ENCODE measurements around the gene AKIRIN2. TPM values are rescaled to one million over a fixed set of nuclear protein-coding genes. Genes with fewer than 3 reads are reported as not detected.
A peak's percentile ranks its signal among the peaks of the same experiment; 100 is the strongest.

Gene AKIRIN2
- total and polyA plus RNA-seq, 2 of the 13 experiments (the other 11 are each of a cell fraction or from before 2014, with no cell fraction given) = 15.6 to 23.4 TPM

- TF ChIP-seq FOXP4 (CRISPR knock-in tag; IDR thresholded peaks at IDR 0.05) (peak; percentile 53), XRCC5 (optimal IDR thresholded peaks at IDR 0.05; ENCODE audit: low read length) (peak; percentile 51), FOSL2 (CRISPR knock-in tag; IDR thresholded peaks at IDR 0.05) (peak; percentile 65), ZNF317 (CRISPR knock-in tag; IDR thresholded peaks at IDR 0.05) (peak; percentile 96), KAT8 (CRISPR knock-in tag; IDR thresholded peaks at IDR 0.05) (peak; percentile 50), CREB1 (IDR thresholded peaks at IDR 0.05) (no peak), CREB1 (CRISPR knock-in tag; IDR thresholded peaks at IDR 0.05) (peak; percentile 61), IRF2 (CRISPR knock-in tag; IDR thresholded peaks at IDR 0.05) (0 out of 2 replicates have a peak, but pooled peaks have one; percentile 47), MIER2 (CRISPR knock-in tag; IDR thresholded peaks at IDR 0.05) (0 out of 2 replicates have a peak, but pooled peaks have one; percentile 31), SMAD3 (CRISPR knock-in tag; IDR thresholded peaks at IDR 0.05) (peak; percentile 72; the same call in 1 of the 2 replicates), KLF11 (CRISPR knock-in tag; IDR thresholded peaks at IDR 0.05) (0 out of 2 replicates have a peak, but pooled peaks have one; percentile 29), TEAD3 (CRISPR knock-in tag; optimal IDR thresholded peaks at IDR 0.05; ENCODE audit: borderline replicate concordance) (peak; percentile 73), MYPOP (CRISPR knock-in tag; IDR thresholded peaks at IDR 0.05) (peak; percentile 28; the same call in 1 of the 2 replicates), ETV5 (CRISPR knock-in tag; IDR thresholded peaks at IDR 0.05; ENCODE audit: borderline replicate concordance) (peak; percentile 79; the same call in 1 of the 2 replicates), NR2F6 (IDR thresholded peaks at IDR 0.05) (peak; percentile 59), NR2F6 (CRISPR knock-in tag; IDR thresholded peaks at IDR 0.05) (no peak; the same call in 1 of the 2 replicates), PBX2 (CRISPR knock-in tag; IDR thresholded peaks at IDR 0.05) (no peak), MXD4 (CRISPR knock-in tag; IDR thresholded peaks at IDR 0.05) (no peak), HNF4A (CRISPR knock-in tag; IDR thresholded peaks at IDR 0.05) (peak; percentile 44), RXRB (CRISPR knock-in tag; IDR thresholded peaks at IDR 0.05; ENCODE audit: borderline replicate concordance) (peak; percentile 59), U2AF2 (IDR thresholded peaks at IDR 0.05; ENCODE audit: low read depth, low read length) (no peak), HOXD1 (CRISPR knock-in tag; IDR thresholded peaks at IDR 0.05) (0 out of 2 replicates have a peak, but pooled peaks have one; percentile 27), SAP130 (CRISPR knock-in tag; IDR thresholded peaks at IDR 0.05; ENCODE audit: low read depth) (peak; percentile 56)
- TF ChIP-seq, protein P1, sequence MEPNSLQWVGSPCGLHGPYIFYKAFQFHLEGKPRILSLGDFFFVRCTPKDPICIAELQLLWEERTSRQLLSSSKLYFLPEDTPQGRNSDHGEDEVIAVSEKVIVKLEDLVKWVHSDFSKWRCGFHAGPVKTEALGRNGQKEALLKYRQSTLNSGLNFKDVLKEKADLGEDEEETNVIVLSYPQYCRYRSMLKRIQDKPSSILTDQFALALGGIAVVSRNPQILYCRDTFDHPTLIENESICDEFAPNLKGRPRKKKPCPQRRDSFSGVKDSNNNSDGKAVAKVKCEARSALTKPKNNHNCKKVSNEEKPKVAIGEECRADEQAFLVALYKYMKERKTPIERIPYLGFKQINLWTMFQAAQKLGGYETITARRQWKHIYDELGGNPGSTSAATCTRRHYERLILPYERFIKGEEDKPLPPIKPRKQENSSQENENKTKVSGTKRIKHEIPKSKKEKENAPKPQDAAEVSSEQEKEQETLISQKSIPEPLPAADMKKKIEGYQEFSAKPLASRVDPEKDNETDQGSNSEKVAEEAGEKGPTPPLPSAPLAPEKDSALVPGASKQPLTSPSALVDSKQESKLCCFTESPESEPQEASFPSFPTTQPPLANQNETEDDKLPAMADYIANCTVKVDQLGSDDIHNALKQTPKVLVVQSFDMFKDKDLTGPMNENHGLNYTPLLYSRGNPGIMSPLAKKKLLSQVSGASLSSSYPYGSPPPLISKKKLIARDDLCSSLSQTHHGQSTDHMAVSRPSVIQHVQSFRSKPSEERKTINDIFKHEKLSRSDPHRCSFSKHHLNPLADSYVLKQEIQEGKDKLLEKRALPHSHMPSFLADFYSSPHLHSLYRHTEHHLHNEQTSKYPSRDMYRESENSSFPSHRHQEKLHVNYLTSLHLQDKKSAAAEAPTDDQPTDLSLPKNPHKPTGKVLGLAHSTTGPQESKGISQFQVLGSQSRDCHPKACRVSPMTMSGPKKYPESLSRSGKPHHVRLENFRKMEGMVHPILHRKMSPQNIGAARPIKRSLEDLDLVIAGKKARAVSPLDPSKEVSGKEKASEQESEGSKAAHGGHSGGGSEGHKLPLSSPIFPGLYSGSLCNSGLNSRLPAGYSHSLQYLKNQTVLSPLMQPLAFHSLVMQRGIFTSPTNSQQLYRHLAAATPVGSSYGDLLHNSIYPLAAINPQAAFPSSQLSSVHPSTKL (CRISPR knock-in tag; IDR thresholded peaks at IDR 0.05) = peak; percentile 93
These were observed 30.0 kb upstream of the AKIRIN2 start (continued) for GRCh38 chr6:87731818-87732661.
